K562 (cell line): ENCODE results near the gene FRMPD2. TPM values are rescaled to one million over a fixed set of nuclear protein-coding genes. Genes with fewer than 3 reads are reported as not detected.

Source experiments
- ATAC-seq: fragments of 200-7000 bp; cut with Tn5 transposase; 3 replicates; pipeline ENCODE4 v1.9.1; 2020; ENCODE audit warnings: moderate library complexity
- BruUV-seq: library from RNA; stranded (reverse); fragments of 400-500 nt; replicated peaks from 2 replicates; lab custom pipeline; 2021; lab: Mats Ljungman, UMichigan
- CTCF ChIA-PET: fragments of 300-600 bp; formaldehyde crosslinking; extraction: SDS; loops from one replicate; lab custom pipeline; 2021; ENCODE audit warnings: low intra/inter-chr PET ratio; lab: Yijun Ruan, JAX
- POLR2A ChIA-PET: fragments of 300-600, 350-650 bp; sonication (Branson Sonifier 250); formaldehyde crosslinking; extraction: SDS; loops from one replicate; lab custom pipeline; 2021; ENCODE audit warnings: antibody characterized with exemption, inconsistent platforms; lab: Yijun Ruan, JAX
- DNase-seq, 4 experiments: peaks; one replicate each; pipeline versions ENCODE4 v3.0.0 to v3.0.0-alpha.2; 2011 to 2018; ENCODE audit warnings: low spot score in 3 of 4, mixed read lengths in 3 of 4; ENCODE audit errors: extremely low read depth in 1 of 4
- FAIRE-seq: peaks from 2 replicates; lab custom pipeline; 2011; peaks lifted over from hg19 to GRCh38; lab: Jason Lieb, UNC
- H2AFZ ChIP-seq: 2 replicates; pipeline ENCODE4 v1.6.0; 2011; ENCODE audit warnings: low read depth, low read length, control low read depth, inconsistent platforms
- H3K27ac ChIP-seq: fragments of 200-600 bp; 3 replicates; pipeline ENCODE4 v1.8.0; 2011; ENCODE audit warnings: low read depth, mild to moderate bottlenecking, control low read depth, inconsistent platforms, low read length, moderate library complexity, mixed read lengths; ENCODE audit errors: extremely low read depth
- H3K27me3 ChIP-seq, 2 experiments: fragments of 300-600 bp in 1 of 2; 2 replicates in 1 of 2; 3 replicates in 1 of 2; pipeline versions ENCODE4 v1.6.0 to v1.8.0; 2011; ENCODE audit warnings: inconsistent platforms in 2 of 2, low read length in 2 of 2, mild to moderate bottlenecking in 1 of 2, mixed read lengths in 1 of 2, moderate library complexity in 1 of 2; ENCODE audit not compliant: control insufficient read depth in 2 of 2, insufficient read depth in 2 of 2
- H3K36me3 ChIP-seq: fragments of 300-600 bp; 3 replicates; pipeline ENCODE4 v1.8.0; 2011; ENCODE audit warnings: mild to moderate bottlenecking, low read length, inconsistent platforms; ENCODE audit not compliant: control insufficient read depth, insufficient read depth
- H3K4me1 ChIP-seq, 2 experiments: fragments of 200-600 bp in 1 of 2; replicated peaks in 1 of 2; 2 replicates in 1 of 2; 3 replicates in 1 of 2; pipeline versions ENCODE4 v1.5.1 to v1.8.0; 2011; ENCODE audit warnings: inconsistent platforms in 2 of 2, low read length in 2 of 2, mild to moderate bottlenecking in 1 of 2, mixed read lengths in 1 of 2, moderate library complexity in 1 of 2; ENCODE audit not compliant: control insufficient read depth in 2 of 2, insufficient read depth in 2 of 2
- H3K4me2 ChIP-seq: 2 replicates; pipeline ENCODE4 v1.6.1; 2011; ENCODE audit warnings: low read length, control low read depth, inconsistent platforms, mixed read lengths; ENCODE audit not compliant: insufficient read depth
- H3K4me3 ChIP-seq: fragments of 200-600 bp; sonication (generic), shearing (Covaris generic); 2 replicates; pipeline ENCODE4 v1.5.1; 2016; ENCODE audit warnings: control low read depth, inconsistent platforms
- H3K79me2 ChIP-seq: fragments of 200-600 bp; 3 replicates; pipeline ENCODE4 v1.8.0; 2011; ENCODE audit warnings: low read length, inconsistent platforms; ENCODE audit not compliant: control insufficient read depth, insufficient read depth
- H3K9ac ChIP-seq, 2 experiments: 2 replicates each; pipeline versions ENCODE4 v1.6.0 to v1.6.1; 2011; ENCODE audit warnings: low read depth in 2 of 2, low read length in 2 of 2, control low read depth in 1 of 2, inconsistent platforms in 1 of 2, mild to moderate bottlenecking in 1 of 2, mixed read lengths in 1 of 2; ENCODE audit not compliant: insufficient read depth in 1 of 2
- H3K9me1 ChIP-seq: one replicate; pipeline ENCODE4 v1.6.0; 2011; ENCODE audit warnings: inconsistent platforms, mild to moderate bottlenecking, low read length, moderate library complexity; ENCODE audit not compliant: control insufficient read depth, insufficient read depth
- H3K9me3 ChIP-seq: replicated peaks from 2 replicates; pipeline ENCODE4 v1.5.1; 2011; ENCODE audit warnings: low read depth, low read length, inconsistent platforms; ENCODE audit not compliant: control insufficient read depth, insufficient read depth
- H4K20me1 ChIP-seq: replicated peaks from 2 replicates; pipeline ENCODE4 v1.6.1; 2011; ENCODE audit warnings: low read length, inconsistent platforms, mixed read lengths; ENCODE audit not compliant: control insufficient read depth, insufficient read depth
- CBX3 ChIP-seq, 2 experiments: IDR thresholded peaks; 1 replicate in 1 of 2; 2 replicates in 1 of 2; pipeline ENCODE4 v1.6.1; 2012; ENCODE audit warnings: inconsistent platforms in 2 of 2, low read length in 2 of 2, borderline replicate concordance in 1 of 2, control low read depth in 1 of 2
- COPS2 ChIP-seq: fragments of 450-650 bp; conservative IDR thresholded peaks from 2 replicates; pipeline ENCODE4 v1.6.1; 2016; ENCODE audit warnings: mild to moderate bottlenecking, moderate library complexity
- MYC ChIP-seq, 2 experiments: fragments of 250-450 bp in 1 of 2; sonication (Bioruptor Pico) in 1 of 2; IDR thresholded peaks; 2 replicates each; pipeline versions ENCODE4 v1.5.1 to v1.6.1; 2012 to 2021; ENCODE audit warnings: low read depth in 2 of 2, borderline replicate concordance in 1 of 2, improper control_type of control experiment in 1 of 2, low read length in 1 of 2, mild to moderate bottlenecking in 1 of 2, moderate library complexity in 1 of 2
- TCF3 ChIP-seq: sonication (generic); formaldehyde crosslinking; IDR thresholded peaks from 2 replicates; pipeline ENCODE4 v1.4.0; 2020; ENCODE audit warnings: mild to moderate bottlenecking, missing genetic modification reagents
- ZBTB7A ChIP-seq: IDR thresholded peaks from 2 replicates; pipeline ENCODE4 v1.6.1; 2011; ENCODE audit warnings: low read depth, mild to moderate bottlenecking, low read length, moderate library complexity, borderline replicate concordance; ENCODE audit not compliant: control insufficient read depth
- WGBS: fragments of 100-300 bp; shearing (Covaris generic); methylation state at CpG from one replicate; pipeline ENCODE4 v1.1.6; 2016; ENCODE audit warnings: low coverage, mixed read lengths; ENCODE audit not compliant: insufficient coverage; ENCODE audit errors: missing lambda C conversion rate; 5-methylcytosine and 5-hydroxymethylcytosine counted together
- in situ Hi-C: fragments of 300-500 bp; cut with MboI; formaldehyde crosslinking; loops from 4 replicates; pipeline ENCODE4 v1.15.0; 2018; ENCODE audit warnings: inconsistent platforms, mixed read lengths
- intact Hi-C: fragments of 100-400 bp; cut with micrococcal nuclease; formaldehyde crosslinking; loops from 2 replicates; pipeline ENCODE4 v1.14.2; 2022
- polyA plus RNA-seq, 8 experiments: library from polyadenylated mRNA; depleted of rRNA in 4 of 8; stranded (reverse) in 5 of 8; unstranded in 3 of 8; fragments of >200 nt; fragmentation: Nextera tagmentation in 2 of 8; fragmentation: Illumina TruSeq in 1 of 8; extraction: Ambion mirVana in 2 of 8; extraction: Trizol in 1 of 8; gene quantifications; 2 replicates each; pipeline versions ENCODE4 v1.2.1 to v1.2.3, GENCODE V29; 2011 to 2014; ENCODE audit warnings: inconsistent platforms in 1 of 8, missing spikeins in 1 of 8
- total RNA-seq, 7 experiments: library from RNA; depleted of rRNA in 6 of 7; stranded (reverse); fragments of >200 nt in 6 of 7; fragmentation: Illumina TruSeq in 2 of 7; extraction: Trizol in 2 of 7; gene quantifications; 2 replicates each; pipeline versions ENCODE4 v1.2.1 to v1.2.3, GENCODE V29; 2011 to 2021; ENCODE audit warnings: low replicate concordance in 1 of 7
- TF ChIP-seq, protein P1 (sequence below): IDR thresholded peaks from 2 replicates; pipeline ENCODE4 v1.6.1; 2012; ENCODE audit warnings: low read depth, low read length, improper control_type of control experiment, borderline replicate concordance
- TF ChIP-seq, protein P2 (sequence below): fragments of 450-650 bp; IDR thresholded peaks from 2 replicates; pipeline ENCODE4 v1.6.1; 2016; ENCODE audit warnings: low read depth

The FRMPD2 gene
- total and polyA plus RNA-seq, 9 of the 15 experiments (the other 6 are each of a cell fraction or from before 2014, with no cell fraction given): 0.12 to 0.95 (median 0.33) TPM

DNA sequence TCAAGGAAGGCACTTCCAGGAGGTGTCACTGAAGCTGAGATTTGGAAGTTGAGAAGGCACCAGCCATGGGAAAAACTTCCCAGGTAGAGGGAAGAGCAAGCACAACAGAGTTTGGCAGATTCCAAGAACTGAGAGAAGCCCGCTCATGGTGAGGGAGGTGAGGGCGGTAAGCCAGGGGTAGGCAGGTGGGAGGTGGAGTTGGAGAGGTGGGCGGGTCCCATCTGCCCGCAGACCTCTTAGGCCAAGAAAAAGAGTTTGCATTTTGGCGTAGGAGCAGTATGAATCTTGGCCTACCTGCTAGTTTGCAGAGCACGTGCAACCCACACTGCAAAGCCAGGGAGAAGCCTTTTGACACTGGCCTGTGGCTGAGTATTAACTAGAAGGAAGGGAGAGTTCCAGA is 18.8 kb downstream of the FRMPD2 start (continued):
- TF ChIP-seq, protein P1, sequence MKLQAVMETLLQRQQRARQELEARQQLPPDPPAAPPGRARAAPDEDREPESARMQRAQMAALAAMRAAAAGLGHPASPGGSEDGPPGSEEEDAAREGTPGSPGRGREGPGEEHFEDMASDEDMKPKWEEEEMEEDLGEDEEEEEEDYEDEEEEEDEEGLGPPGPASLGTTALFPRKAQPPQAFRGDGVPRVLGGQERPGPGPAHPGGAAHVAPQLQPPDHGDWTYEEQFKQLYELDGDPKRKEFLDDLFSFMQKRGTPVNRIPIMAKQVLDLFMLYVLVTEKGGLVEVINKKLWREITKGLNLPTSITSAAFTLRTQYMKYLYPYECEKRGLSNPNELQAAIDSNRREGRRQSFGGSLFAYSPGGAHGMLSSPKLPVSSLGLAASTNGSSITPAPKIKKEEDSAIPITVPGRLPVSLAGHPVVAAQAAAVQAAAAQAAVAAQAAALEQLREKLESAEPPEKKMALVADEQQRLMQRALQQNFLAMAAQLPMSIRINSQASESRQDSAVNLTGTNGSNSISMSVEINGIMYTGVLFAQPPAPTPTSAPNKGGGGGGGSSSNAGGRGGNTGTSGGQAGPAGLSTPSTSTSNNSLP: no peak
- no peak for TF ChIP-seq CBX3 (IDR thresholded peaks at IDR 0.05; ENCODE audit: borderline replicate concordance in 1 of 2, low read length in 2 of 2)

DNA sequence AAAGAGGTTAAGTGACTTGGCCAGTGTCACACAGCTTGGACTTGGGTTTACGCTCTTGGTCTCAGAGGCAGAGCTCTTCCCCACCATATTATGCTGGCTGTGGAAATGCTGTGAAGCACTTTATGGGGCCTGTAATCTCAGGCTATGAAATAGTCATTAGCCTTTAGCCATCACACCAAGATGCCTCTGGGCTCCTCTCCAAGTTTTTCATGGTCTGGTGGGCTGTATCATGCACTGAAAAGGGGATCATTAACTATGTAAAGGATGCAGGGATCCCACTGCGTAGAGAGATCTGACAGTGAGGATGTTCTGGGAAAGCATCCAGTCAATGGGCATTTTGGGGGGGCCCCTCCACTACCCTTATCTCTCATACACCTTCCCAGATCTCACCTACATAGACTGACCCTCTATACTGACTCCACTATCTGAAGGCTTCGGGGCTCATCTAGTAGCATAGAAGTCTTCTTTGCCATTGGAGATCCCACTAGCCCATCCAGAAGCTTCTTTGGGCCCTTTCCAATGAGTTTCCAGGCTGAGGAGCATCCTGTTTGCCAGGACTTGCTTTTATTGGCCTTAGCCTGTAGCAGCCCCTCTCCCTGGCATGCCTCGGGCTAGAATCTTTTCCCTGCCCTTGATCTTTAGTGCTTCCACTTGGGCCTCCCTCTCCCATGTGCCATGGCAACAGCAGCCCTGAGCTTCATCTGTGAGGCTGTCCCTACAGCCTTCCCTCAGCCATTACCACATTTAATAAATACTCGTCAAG is 19.6 kb downstream of the FRMPD2 start:
- Histone ChIP-seq H3K4me3 (no peak overlapping the region), H3K4me2 (no peak overlapping the region), H3K9ac (no peak overlapping the region), H3K27me3 (peaks cover 17 to 42% of the 10 kb centered on the region in 2 experiments), H3K9me1 (no peaks in the 10 kb centered on the region), H2AFZ (no peak overlapping the region), H3K79me2 (no peaks in the 10 kb centered on the region), H3K36me3 (no peaks in the 10 kb centered on the region), H3K4me1 (0 out of 5 replicates have a peak, but pooled peaks cover 0 to 2% of the 10 kb centered on the region in 2 experiments), H3K9me3 (no peaks in the 10 kb centered on the region), H4K20me1 (no peaks in the 10 kb centered on the region), H3K27ac (no peak overlapping the region)
- 5% methylated on average over 5 of the region's 5 CpGs for WGBS
- ATAC-seq: no peak
- no peak for DNase-seq
- FAIRE-seq: no peak
- ChIA-PET POLR2A (interaction anchor here (0.7 to 0.8 kb wide), 2 partner anchors 39 to 298 kb away, joined by 3 read pairs; no protein-coding TSS in a partner anchor), CTCF (no interaction called here)
- in situ Hi-C loops (no loop called here), intact Hi-C loops (loop anchor here (5.0 kb wide), 1 partner anchor 52 kb away; the partner anchor contains the start of gene MAPK8)
- no TSS peak for BruUV-seq
- TF ChIP-seq ZBTB7A: no peak
- TF ChIP-seq TCF3 (CRISPR knock-in tag): no peak
- TF ChIP-seq COPS2: no peak
- TF ChIP-seq MYC (IDR thresholded peaks at IDR 0.05; ENCODE audit: low read depth, low read length): no peak
- no peak for TF ChIP-seq MYC (CRISPR knock-in tag; IDR thresholded peaks at IDR 0.05; ENCODE audit: borderline replicate concordance, low read depth)
- TF ChIP-seq, protein P2, sequence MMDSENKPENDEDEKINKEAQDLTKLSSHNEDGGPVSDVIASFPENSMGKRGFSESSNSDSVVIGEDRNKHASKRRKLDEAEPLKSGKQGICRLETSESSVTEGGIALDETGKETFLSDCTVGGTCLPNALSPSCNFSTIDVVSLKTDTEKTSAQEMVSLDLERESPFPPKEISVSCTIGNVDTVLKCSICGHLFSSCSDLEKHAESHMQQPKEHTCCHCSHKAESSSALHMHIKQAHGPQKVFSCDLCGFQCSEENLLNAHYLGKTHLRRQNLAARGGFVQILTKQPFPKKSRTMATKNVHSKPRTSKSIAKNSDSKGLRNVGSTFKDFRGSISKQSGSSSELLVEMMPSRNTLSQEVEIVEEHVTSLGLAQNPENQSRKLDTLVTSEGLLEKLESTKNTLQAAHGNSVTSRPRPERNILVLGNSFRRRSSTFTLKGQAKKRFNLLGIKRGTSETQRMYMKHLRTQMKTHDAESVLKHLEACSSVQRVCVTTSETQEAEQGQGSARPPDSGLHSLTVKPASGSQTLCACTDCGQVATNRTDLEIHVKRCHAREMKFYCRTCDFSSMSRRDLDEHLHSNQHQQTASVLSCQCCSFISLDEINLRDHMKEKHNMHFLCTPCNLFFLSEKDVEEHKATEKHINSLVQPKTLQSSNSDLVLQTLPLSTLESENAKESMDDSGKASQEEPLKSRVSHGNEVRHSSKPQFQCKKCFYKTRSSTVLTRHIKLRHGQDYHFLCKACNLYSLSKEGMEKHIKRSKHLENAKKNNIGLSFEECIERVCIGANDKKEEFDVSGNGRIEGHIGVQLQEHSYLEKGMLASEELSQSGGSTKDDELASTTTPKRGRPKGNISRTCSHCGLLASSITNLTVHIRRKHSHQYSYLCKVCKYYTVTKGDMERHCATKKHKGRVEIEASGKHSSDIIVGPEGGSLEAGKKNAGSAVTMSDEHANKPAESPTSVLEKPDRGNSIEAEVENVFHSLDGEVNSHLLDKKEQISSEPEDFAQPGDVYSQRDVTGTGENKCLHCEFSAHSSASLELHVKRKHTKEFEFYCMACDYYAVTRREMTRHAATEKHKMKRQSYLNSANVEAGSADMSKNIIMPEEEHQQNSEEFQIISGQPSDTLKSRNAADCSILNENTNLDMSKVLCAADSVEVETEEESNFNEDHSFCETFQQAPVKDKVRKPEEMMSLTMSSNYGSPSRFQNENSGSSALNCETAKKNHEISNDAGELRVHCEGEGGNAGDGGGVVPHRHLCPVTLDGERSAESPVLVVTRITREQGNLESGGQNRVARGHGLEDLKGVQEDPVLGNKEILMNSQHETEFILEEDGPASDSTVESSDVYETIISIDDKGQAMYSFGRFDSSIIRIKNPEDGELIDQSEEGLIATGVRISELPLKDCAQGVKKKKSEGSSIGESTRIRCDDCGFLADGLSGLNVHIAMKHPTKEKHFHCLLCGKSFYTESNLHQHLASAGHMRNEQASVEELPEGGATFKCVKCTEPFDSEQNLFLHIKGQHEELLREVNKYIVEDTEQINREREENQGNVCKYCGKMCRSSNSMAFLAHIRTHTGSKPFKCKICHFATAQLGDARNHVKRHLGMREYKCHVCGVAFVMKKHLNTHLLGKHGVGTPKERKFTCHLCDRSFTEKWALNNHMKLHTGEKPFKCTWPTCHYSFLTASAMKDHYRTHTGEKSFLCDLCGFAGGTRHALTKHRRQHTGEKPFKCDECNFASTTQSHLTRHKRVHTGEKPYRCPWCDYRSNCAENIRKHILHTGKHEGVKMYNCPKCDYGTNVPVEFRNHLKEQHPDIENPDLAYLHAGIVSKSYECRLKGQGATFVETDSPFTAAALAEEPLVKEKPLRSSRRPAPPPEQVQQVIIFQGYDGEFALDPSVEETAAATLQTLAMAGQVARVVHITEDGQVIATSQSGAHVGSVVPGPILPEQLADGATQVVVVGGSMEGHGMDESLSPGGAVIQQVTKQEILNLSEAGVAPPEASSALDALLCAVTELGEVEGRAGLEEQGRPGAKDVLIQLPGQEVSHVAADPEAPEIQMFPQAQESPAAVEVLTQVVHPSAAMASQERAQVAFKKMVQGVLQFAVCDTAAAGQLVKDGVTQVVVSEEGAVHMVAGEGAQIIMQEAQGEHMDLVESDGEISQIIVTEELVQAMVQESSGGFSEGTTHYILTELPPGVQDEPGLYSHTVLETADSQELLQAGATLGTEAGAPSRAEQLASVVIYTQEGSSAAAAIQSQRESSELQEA: no peak
